Keratinocyte (primary cell): Measurements from ENCODE around the gene ABITRAM. TPM values are rescaled to one million over a fixed set of nuclear protein-coding genes. Genes with fewer than 3 reads are reported as not detected.

Source experiments
- DNase-seq: peaks from one replicate; pipeline ENCODE4 v3.0.0-alpha.2; 2011; ENCODE audit warnings: low read depth, missing footprints, low spot score
- FAIRE-seq: peaks from 2 replicates; lab custom pipeline; 2011; peaks lifted over from hg19 to GRCh38; lab: Jason Lieb, UNC
- H2AFZ ChIP-seq: 2 replicates; pipeline ENCODE4 v1.6.0; 2012; ENCODE audit warnings: low read length, control low read depth, inconsistent platforms; ENCODE audit not compliant: control insufficient read depth
- H3K27ac ChIP-seq: 2 replicates; pipeline ENCODE4 v1.5.1; 2011; ENCODE audit warnings: low read length; ENCODE audit not compliant: control insufficient read depth, insufficient read depth
- H3K27me3 ChIP-seq: 3 replicates; pipeline ENCODE4 v1.6.0; 2011; ENCODE audit warnings: low read length; ENCODE audit not compliant: control insufficient read depth, insufficient read depth; ENCODE audit errors: extremely low read depth
- H3K36me3 ChIP-seq, 2 experiments: 2 replicates in 1 of 2; 3 replicates in 1 of 2; pipeline ENCODE4 v1.5.1; 2011; ENCODE audit warnings: low read length in 2 of 2, mild to moderate bottlenecking in 1 of 2; ENCODE audit not compliant: control insufficient read depth in 2 of 2, insufficient read depth in 2 of 2; ENCODE audit errors: extremely low read depth in 1 of 2
- H3K4me1 ChIP-seq: 3 replicates; pipeline ENCODE4 v1.5.1; 2011; ENCODE audit warnings: low read length; ENCODE audit not compliant: control insufficient read depth, insufficient read depth; ENCODE audit errors: extremely low read depth
- H3K4me2 ChIP-seq: 3 replicates; pipeline ENCODE4 v1.6.0; 2011; ENCODE audit warnings: low read depth, low read length; ENCODE audit not compliant: control insufficient read depth, insufficient read depth; ENCODE audit errors: extremely low read depth
- H3K4me3 ChIP-seq, 3 experiments: fragments of 200-600 bp in 1 of 3; sonication (generic) in 1 of 3; 2 replicates in 2 of 3; 3 replicates in 1 of 3; pipeline ENCODE4 v1.5.1; 2011 to 2016; ENCODE audit warnings: low read length in 3 of 3, mild to moderate bottlenecking in 3 of 3, control low read depth in 2 of 3, inconsistent platforms in 1 of 3, low read depth in 1 of 3, mixed read lengths in 1 of 3, mixed run types in 1 of 3, moderate library complexity in 1 of 3; ENCODE audit not compliant: control insufficient read depth in 2 of 3, insufficient read depth in 2 of 3; ENCODE audit errors: extremely low read depth in 1 of 3
- H3K79me2 ChIP-seq: 2 replicates; pipeline ENCODE4 v1.6.0; 2012; ENCODE audit warnings: low read length; ENCODE audit not compliant: control insufficient read depth, insufficient read depth
- H3K9ac ChIP-seq: 3 replicates; pipeline ENCODE4 v1.6.0; 2011; ENCODE audit warnings: low read length; ENCODE audit not compliant: control insufficient read depth, insufficient read depth; ENCODE audit errors: extremely low read depth
- H3K9me1 ChIP-seq: 3 replicates; pipeline ENCODE4 v1.6.0; 2011; ENCODE audit warnings: low read length; ENCODE audit not compliant: control insufficient read depth, insufficient read depth; ENCODE audit errors: extremely low read depth
- H3K9me3 ChIP-seq: 2 replicates; pipeline ENCODE4 v1.5.1; 2012; ENCODE audit warnings: low read depth, low read length; ENCODE audit not compliant: control insufficient read depth
- H4K20me1 ChIP-seq: 3 replicates; pipeline ENCODE4 v1.6.0; 2011; ENCODE audit warnings: low read length; ENCODE audit not compliant: control insufficient read depth, insufficient read depth; ENCODE audit errors: extremely low read depth
- EZH2 ChIP-seq: IDR thresholded peaks from one replicate; pipeline ENCODE4 v1.6.1; 2012; ENCODE audit warnings: inconsistent platforms, mild to moderate bottlenecking, low read length, moderate library complexity
- dilution Hi-C: fragments of 300-500 bp; cut with MboI; formaldehyde crosslinking; loops from one replicate; pipeline ENCODE4 v1.7.0; 2020; ENCODE audit warnings: low sequenced_read_pairs; ENCODE audit not compliant: extremely low pct_ligation_motif_present
- polyA minus RNA-seq, 3 experiments: library from RNA; depleted of rRNA, polyadenylated mRNA; stranded (reverse); fragments of >200 nt; gene quantifications; 1 replicate in 1 of 3; 2 replicates in 1 of 3; 3 replicates in 1 of 3; pipeline ENCODE4 v1.2.3, GENCODE V29; 2011
- polyA plus RNA-seq, 5 experiments: library from polyadenylated mRNA; depleted of rRNA in 3 of 5; stranded (reverse) in 3 of 5; stranded (forward) in 1 of 5; unstranded in 1 of 5; fragments of >200 nt; gene quantifications; 1 replicate in 1 of 5; 2 replicates in 3 of 5; 3 replicates in 1 of 5; pipeline versions ENCODE4 v1.2.1 to v1.2.3, GENCODE V29; 2011 to 2012; ENCODE audit warnings: missing spikeins in 2 of 5, low read depth in 1 of 5, low replicate concordance in 1 of 5
- TF ChIP-seq, protein P1 (sequence below), 3 experiments: IDR thresholded peaks in 1 of 3; conservative IDR thresholded peaks in 1 of 3; optimal IDR thresholded peaks in 1 of 3; 2 replicates in 2 of 3; 3 replicates in 1 of 3; pipeline versions ENCODE3 to v1.5.1; 2011; ENCODE audit warnings: low read length in 3 of 3, mild to moderate bottlenecking in 3 of 3, moderate library complexity in 2 of 3, control low read depth in 1 of 3, inconsistent platforms in 1 of 3; ENCODE audit not compliant: insufficient read depth in 2 of 3; ENCODE audit errors: extremely low read depth in 1 of 3

Gene ABITRAM, protein sequence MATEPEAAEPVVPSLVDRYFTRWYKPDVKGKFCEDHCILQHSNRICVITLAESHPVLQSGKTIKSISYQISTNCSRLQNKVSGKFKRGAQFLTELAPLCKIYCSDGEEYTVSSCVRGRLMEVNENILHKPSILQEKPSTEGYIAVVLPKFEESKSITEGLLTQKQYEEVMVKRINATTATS
- 17.9 to 30.5 TPM (median 25.1 TPM) in 3 replicates for polyA plus RNA-seq
- polyA plus RNA-seq (2011; ENCODE audit: low read depth) = 7.1 TPM
- 18.0 and 40.4 TPM in 2 replicates for polyA plus RNA-seq (2011; cell fraction: cytosol; rRNA removed)
- polyA plus RNA-seq (2011; cell fraction: nucleus; rRNA removed) = 22.8 and 32.2 TPM in 2 replicates
- 14.0 and 19.1 TPM in 2 replicates for polyA plus RNA-seq (2012; ENCODE audit: low replicate concordance)
- polyA minus RNA-seq = 5.0 to 13.0 TPM (median 8.8 TPM) in 3 replicates
- 12.9 TPM for polyA minus RNA-seq (2011; cell fraction: cytosol; rRNA and poly(A)+ RNA removed)
- polyA minus RNA-seq (2011; cell fraction: nucleus; rRNA and poly(A)+ RNA removed) = 5.0 and 5.8 TPM in 2 replicates

DNA sequence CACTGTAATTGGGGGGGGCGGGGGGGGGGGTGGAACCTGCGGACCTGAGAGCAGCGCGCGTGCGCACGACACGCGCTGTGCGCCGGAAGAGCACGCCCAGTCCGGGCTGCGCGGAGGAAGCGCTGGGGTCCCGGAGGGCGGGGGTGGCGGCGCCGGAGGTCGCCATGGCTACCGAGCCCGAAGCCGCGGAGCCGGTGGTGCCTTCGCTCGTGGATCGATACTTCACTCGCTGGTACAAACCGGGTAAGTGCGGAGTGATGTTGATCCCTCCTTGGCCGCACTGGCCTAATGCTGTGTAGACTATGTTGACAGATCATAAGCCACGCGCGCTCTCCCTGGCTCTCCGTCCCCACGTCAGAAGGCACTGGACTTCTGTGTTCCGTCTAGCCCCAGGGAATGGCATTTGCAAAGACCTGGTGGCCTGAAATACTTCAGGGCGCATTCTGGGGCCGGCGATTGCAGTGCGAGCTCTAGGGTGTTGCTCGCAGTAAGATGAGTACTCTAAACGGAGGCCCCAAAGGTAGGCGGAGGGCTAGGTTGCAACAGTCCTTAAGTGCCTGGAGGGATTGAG is at the start of gene ABITRAM:
Gene ABITRAM (plus strand): TSS at position 78 of the 571 bp plus-strand sequence. CDS start 87 bp downstream, at position 165.
- Histone ChIP-seq H3K27me3 (no peaks in the 10 kb centered on the region), H3K4me2 (peak within 1 kb of the TSS; percentile 80), H3K27ac (peak within 1 kb of the TSS; percentile 82), H3K9ac (peak within 1 kb of the TSS; percentile 92), H4K20me1 (no peaks in the 10 kb centered on the region), H3K9me3 (no peaks in the 10 kb centered on the region), H3K4me1 (peaks cover 14% of the 10 kb centered on the region), H2AFZ (peak within 1 kb of the TSS; percentile 94), H3K9me1 (no peaks in the 10 kb centered on the region), H3K79me2 (peaks cover 37% of the 10 kb centered on the region), H3K36me3 (peaks cover 4 to 8% of the 10 kb centered on the region in 2 experiments), H3K4me3 (peak within 1 kb of the TSS; percentile 64 to 98 (median 96))
- no peak for DNase-seq
- dilution Hi-C loops = no loop called here
- FAIRE-seq = no peak
- no peak for TF ChIP-seq EZH2
- TF ChIP-seq, protein P1, sequence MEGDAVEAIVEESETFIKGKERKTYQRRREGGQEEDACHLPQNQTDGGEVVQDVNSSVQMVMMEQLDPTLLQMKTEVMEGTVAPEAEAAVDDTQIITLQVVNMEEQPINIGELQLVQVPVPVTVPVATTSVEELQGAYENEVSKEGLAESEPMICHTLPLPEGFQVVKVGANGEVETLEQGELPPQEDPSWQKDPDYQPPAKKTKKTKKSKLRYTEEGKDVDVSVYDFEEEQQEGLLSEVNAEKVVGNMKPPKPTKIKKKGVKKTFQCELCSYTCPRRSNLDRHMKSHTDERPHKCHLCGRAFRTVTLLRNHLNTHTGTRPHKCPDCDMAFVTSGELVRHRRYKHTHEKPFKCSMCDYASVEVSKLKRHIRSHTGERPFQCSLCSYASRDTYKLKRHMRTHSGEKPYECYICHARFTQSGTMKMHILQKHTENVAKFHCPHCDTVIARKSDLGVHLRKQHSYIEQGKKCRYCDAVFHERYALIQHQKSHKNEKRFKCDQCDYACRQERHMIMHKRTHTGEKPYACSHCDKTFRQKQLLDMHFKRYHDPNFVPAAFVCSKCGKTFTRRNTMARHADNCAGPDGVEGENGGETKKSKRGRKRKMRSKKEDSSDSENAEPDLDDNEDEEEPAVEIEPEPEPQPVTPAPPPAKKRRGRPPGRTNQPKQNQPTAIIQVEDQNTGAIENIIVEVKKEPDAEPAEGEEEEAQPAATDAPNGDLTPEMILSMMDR (optimal IDR thresholded peaks at IDR 0.05 in 1 of 3, IDR thresholded peaks at IDR 0.05 in 1 of 3, conservative IDR thresholded peaks at IDR 0.05 in 1 of 3; ENCODE audit: extremely low read depth in 1 of 3, insufficient read depth in 2 of 3, low read length in 3 of 3) = no peak

DNA sequence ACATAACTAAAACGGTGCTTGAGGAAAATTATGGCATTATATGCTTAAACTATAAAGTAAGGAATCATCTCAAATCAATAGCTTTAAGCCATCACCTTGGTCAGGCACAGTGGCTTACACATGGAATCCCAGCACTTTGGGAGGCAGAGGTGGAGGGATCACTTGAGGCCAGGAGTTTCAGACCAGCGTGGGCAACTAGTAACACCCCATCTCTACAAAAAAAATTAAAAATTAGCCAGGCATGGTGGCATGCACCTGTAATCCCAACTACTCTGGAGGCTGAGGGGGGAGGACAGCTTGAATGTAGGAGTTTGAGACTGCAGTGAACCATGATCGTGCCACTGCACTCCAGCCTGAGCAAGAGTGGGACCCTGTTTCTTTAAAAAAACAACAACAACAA is 49.5 kb upstream of the ABITRAM start:
- Histone ChIP-seq H3K79me2 (no peaks in the 10 kb centered on the region), H3K4me3 (no peak overlapping the region), H2AFZ (no peak overlapping the region), H3K27me3 (no peaks in the 10 kb centered on the region), H4K20me1 (no peaks in the 10 kb centered on the region), H3K9me3 (no peaks in the 10 kb centered on the region), H3K36me3 (peaks cover 13 to 20% of the 10 kb centered on the region in 2 experiments), H3K4me1 (peaks cover 13% of the 10 kb centered on the region), H3K9me1 (no peaks in the 10 kb centered on the region), H3K27ac (no peak overlapping the region), H3K4me2 (no peak overlapping the region), H3K9ac (no peak overlapping the region)
- no peak for TF ChIP-seq EZH2
- TF ChIP-seq, protein P1 (optimal IDR thresholded peaks at IDR 0.05 in 1 of 3, IDR thresholded peaks at IDR 0.05 in 1 of 3, conservative IDR thresholded peaks at IDR 0.05 in 1 of 3; ENCODE audit: extremely low read depth in 1 of 3, insufficient read depth in 2 of 3, low read length in 3 of 3) = no peak
- DNase-seq = no peak
- dilution Hi-C loops = no loop called here
- FAIRE-seq = no peak
